SK-N-DZ (cell line): Measurements from ENCODE around the gene ASB2.

Experiments
- DNase-seq: peaks from one replicate; pipeline ENCODE4 v3.0.0-alpha.2; 2015; ENCODE audit warnings: low spot score

The ASB2 gene

DNA sequence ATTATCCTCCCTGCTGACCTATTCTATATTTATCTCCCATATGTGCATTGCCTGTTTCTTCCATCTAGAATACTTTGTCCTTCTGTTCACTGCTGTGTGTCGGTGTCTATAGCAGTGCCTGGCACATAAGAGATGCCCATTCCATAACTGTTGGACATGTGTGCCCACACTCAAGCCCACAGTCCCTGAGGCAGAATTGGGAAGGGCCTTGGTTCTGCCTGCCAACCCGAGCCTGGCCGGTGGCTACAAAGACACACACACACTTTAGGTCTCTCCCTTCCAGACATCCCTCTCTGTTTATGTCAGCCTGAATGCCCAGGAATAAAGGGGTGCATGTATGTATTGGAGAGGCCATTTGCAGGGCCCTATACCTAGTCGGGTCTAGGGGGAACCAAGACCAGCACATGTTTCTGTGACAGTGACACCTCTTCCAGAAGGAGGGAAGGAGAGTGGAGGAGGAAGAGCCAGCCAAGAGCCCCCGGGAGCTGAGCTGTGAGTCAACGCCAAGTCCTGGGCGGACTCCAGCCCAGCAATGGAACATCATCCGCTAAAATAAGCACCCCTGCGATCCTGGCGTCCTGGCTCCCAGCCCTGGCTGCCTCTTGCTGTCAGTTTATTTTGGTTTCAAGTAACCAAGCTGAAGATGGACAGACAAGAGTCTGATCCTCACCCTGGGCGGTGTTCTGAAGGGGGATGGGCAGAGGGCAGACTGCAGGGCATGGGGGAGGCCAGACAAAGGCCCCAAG, 4.3 kb upstream of the ASB2 start:
- DNase-seq: no peak

DNA sequence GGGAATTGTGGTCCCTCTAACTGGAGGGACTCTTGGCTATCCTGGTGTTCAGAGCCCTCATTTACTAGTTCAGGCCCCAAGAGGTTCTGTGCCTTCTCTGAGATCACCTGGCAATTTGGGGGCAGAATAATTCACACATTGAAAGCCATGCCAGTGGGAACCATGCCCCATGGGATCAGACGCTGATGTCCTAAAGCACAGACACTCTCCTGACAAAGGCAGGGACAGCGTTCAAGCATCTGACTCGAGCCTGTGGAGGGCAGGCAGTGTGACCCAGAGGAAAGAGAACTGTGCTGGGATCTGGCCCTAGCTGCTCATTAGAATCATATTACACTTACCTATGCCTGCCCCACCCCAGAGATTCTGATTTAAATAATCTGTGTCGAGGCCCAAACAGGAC, 2.4 kb upstream of the ASB2 start:
- no peak for DNase-seq

DNA sequence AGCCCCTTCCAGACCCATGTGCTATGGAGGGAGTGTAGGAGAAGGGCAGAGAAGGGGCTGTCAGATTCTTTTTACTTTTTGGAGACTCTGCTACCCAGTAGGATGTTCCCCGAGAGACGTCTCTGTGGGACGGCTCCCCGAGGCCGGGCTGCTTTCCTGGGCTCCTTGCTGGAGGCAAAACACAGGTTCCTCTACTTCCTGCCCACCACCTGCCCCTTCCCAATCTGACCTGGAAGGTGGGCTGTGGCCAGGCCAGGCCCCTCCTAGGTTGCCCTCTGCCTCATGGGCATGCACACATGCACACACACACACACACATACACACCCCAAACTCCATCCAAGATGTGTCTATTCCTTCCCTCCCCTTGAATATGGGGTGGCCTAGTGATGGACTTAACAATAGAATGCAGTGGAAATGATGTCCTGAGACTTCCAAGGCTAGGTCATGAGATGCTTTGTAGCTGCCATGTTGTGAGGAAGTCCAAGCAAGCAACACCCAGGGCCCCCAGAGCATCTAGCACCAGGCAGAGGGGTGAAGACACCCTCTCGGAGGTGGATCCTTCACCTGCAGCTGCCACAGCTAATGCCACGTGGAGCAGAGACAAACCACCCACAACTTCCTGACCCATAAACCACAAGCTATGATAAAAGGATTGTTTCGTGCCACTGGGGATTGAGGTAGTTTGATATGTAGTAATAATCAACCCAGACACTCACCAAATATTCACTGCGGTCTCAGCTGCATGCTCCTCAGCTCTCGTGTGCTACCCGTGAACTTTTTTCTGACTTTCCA, 1.6 kb upstream of the ASB2 start:
- DNase-seq: no peak

DNA sequence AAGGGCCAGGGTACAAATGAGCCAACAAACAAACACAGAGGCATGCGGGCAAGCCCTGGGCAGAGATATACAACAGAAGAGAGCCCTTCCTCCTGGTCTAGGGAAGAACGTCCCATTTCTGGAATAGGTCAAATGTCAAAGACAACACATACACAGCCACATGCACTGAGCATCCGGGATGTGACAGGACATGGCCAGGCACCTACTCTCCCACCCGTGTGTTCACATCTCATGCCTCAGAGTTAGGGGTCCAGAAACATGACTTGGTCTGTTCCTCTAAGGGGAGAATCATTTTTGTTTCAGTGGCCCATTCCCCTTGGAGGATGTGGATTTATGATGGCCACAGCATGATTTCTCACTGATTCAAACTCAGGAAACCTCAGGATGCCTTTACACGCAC, 801 bp upstream of the ASB2 start:
- no peak for DNase-seq

DNA sequence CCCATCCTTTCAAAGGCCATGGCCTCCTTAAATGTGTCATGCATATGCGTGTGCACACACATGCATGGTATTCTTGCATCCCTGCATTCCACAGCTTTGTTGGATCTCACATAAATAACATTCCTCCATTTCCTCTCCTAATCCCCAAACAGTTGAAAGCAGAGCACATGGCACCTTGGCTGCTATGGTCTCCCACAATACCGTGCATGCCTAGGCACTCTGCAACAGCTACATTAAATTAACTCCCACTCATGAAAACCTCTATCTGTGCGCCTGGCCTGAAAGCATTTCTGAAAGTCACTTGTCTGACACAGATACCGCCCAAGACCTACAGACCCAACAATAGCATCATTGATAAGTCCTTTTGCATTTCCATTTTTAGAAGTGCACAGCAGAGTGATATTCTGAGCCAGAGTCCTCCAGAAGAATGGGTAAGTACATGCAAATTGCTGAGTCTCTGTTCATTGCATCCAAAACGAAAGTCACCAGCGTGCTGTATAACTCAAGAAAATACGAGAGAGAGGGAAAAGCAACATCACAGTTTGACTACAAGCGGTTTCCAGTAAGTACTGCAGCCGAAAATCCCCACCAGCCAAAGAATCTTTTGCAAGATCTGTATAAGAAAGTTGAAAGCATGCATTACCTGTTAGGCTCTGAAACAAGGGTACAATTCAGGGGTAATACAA, 436 bp downstream of the ASB2 start:
- no peak for DNase-seq

DNA sequence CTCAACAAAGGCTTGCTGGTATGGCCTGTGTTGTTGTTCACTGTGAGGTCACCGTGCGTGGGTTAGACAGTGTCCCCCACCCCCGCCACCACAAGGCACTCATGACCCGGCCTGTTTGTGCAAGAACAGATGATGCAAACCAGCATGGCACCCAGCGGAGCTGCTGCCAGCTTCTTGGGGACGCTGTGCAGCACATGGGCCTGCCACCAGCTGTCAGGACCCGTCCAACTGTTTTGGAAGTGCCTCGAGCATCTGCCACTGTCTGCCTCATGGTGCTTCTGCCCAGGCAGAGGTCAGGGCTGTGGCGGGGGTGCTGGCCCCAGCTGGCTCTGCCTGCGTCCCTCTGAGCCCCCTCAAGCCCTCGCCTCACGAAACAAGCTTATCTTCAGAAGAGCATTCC, 1.5 kb downstream of the ASB2 start:
- no peak for DNase-seq

DNA sequence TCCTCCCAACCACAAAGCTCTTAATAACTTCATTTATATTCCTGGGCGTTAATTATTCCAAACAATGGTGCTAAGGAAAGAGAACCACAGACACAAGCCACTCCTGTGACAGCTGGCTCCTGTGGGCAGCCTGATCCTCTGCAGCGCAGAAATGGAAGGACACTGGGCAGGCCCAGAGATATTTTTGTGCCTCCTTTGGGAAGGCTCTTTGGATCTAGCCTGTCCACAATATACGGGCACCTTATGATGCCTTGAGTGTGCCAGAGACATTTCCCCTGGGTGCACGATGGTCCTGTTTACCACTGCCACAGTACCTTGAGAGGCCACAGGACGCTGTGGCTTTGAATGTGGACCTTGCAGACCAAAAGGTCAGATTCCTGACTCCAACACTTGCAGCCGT, 2.1 kb downstream of the ASB2 start:
- no peak for DNase-seq

DNA sequence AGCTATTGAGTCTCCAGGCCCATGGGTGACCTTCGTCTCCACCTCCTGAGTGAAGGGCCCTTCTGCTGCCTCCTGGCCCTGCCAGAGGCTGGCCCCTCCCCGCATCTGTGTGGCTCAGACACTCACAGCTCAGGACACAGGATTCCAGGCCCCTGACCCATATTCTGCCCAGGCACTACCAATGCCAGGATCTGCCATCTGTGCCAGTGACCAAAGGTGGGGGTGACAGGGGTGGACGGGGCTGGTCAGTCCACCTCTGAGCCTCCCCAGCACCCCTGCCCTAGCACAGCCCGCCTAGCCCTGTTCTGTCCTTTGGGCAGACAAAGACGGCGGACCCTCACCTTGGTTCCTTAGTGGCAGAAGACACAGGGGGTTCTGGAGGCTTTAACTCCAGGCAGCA, 2.8 kb downstream of the ASB2 start:
- no peak for DNase-seq

DNA sequence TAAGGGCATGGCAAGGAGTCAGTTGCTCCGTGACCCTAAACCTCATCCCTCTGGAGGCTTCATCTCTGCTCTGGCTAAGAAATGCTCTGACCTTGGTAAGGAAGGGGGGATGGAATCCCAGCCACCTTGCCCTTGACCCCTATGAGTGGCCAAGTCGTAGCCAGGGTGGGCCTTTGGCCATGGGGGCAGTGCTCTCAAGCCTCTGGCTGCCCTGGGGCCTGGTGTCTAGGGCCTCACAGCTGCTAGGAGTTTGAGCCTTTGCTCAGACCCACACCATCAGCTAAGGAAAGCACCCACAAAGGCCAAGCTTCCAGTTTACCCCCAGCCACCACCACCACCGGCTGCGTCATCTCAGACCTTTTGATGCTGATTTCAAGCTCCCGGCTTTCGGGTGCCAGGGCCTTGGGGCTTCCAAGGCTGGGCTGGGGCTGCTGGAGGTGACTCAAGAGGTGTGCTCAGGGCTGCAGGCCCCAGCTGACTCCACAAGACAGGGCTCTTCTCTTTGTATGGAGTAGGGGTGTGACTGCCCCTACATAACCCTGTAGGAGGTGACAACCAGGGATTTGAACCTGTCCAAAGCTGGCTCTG, 3.7 kb downstream of the ASB2 start:
- DNase-seq: no peak

DNA sequence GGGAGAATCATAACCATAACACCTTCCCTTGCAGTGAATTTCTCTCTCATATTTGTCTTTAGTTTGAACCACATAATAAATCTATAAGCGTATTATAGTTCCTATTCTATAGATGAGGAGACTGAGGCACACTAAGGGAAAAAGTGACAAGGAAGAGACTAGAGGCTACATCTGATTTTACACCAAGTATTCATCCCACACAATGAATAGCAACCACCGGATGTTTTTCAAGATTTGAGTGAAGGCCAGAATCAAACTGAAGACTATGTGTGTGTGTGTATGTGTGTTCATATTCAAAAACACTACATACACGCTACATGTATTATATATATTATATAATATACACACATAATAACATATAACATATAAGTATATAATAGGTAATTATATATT, 4.7 kb downstream of the ASB2 start:
- no peak for DNase-seq

DNA sequence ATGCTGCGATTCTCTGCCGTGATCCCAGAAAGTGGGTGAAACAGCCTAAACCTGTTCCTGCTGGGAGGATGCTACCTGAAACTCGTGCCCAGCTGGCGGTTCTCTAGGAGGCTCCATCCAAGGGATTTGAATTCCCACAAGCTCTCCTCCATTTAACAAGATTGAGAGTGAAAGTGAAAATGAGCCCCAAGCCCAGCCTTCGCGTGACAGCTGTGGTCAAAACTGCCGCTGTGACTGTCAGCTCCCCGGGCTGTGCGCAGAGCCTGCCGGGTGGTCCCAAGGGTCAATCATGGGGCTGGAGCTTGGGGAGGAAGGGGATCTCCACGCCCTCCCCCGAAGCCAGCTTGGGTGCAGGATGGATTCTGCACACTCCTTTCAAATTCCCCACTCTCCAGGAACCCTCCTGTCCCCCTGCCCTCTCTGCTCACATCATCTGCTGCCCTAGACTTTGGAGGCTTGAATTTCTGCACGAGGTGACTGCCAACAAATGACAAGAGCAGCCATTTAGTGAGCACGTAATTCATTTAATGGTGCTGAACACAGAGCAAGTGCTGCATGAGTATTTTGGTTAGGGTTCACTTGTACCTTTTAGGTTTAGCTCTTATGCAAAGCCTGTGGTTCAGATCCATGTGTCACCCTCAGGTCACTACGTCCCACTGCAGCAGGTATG, 5.3 kb downstream of the ASB2 start:
- DNase-seq: no peak

DNA sequence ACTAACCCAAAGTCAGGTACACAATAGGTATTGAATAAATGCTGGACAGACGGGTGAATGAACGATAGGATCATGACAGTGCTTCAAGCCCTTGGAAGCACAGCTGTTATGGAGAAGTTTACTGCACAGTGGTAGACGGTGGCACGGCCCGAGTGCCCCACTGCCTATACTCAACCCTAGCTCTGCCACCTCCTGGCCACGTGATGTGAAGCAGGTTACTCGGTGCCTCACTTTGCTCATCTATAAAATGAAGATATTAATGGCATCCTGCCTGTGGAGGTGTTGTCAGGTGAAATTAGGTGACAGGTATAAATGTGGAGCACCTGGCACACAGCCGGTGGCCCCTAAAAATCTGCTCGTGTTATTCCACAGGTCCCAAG, 5.8 kb downstream of the ASB2 start:
- DNase-seq: no peak

DNA sequence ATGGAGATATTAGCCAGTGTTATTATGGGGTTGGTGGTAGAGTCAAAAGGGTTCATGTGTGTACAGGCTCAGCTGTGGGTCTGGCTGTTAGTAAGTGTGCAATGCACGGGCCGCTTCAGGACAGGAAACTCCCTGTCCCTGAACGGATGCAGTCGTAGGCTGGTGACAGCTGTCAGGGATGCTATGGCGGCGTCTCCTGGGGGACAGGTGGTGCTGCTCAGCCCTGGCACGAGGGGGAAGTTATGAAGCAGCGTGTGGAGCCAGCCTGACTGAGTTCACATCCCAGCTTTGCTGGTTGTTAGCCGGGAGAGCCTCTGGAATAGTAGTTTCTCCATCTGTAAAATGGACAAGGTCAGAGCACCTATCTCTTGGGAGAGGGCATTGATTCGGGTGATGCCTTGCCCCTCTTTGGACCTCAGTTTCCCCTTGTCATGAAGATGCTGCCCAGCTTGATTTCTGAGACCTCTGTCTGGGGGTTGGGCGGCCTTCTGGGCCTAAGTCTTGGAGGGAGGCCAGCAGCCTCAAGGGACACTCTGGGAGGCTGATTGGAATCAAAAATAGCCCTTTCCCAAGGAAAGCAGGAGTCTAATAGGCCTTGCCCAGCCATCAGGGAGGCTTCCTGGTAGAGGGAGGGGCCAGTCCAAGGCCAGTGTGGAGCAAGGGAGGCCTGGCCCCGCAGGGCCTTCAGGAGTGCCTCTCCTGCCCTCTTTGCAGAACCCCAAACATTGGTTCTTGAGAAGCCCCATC, 7.1 kb downstream of the ASB2 start:
- no peak for DNase-seq

DNA sequence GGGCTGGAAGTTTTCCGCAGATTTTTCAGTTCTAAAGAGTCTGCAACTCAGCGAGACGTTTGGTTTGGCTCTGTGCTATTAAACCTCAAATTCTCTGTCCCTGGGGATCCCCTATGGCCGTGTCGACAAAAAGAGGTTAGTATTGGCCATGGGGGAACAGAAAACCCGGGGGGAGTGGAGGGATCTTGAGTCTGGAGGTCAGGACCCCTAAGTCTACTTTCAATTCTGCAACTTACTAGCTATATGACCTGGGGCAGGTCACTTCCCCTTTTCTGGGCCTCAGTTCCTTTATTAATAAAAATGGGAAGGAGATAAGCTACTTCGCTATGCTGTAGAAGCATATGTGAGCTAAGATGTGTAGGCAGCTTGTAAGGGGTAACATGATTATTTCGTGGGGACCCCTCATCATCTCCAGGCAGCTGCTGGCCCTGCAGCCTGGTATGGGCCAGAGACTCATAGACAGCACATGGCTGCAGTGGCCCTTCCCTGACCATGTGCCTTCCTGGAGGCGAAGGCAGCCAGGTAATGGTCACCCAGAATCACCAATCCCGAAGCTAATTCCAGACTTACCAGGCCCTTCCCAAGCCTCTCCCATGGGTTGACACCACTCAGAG, 8.6 kb downstream of the ASB2 start:
- no peak for DNase-seq

DNA sequence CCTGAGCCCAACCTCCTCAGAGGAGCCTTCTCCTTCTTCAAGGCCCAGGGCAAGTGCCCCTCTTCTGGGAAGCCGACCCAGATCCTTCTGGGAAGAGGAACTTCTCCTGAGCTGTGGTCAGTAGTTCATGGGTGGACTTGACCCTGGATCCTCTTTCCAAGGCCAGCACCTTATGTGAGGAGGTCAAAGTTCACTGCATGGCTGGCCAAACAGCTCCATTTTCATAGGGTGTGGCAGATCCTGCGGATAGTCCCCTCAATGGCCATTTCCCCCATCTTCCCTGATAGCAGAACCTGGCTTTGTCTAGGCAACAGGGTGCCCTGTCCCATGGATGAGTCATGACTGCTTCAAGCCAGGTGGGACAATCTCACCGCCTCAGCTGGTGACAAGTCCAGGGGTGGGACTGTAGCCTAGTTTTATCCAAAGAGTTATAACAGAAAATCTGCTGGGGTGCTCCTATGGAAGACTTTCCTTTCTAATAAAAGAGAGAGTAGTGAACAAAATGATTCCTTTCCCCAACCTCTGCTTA, 10.4 kb downstream of the ASB2 start:
- no peak for DNase-seq

DNA sequence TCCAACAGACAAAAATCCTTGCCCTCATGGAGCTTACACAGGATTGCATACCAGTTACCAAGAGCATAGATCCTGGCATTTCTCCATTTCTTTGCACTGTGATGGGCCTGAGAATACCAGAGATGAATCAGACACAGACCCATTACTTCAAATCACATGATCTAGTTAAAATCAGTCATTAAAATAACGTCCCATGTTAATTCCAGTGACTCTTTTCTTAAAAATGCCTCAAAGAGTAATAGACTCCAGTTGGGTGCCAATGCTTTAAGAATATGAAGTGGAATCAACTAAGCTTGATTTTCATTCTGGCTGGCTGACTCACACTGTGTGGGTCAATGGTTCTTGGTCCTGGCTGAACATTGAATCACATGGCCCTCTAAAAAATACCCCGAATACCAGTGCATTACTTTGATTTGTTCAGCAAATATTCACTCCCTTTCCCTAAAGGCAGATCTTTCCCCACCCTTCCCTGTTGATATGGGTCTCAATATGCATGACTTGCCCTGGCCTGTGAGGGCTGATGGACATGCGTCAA, 11.0 kb downstream of the ASB2 start:
- DNase-seq: no peak

DNA sequence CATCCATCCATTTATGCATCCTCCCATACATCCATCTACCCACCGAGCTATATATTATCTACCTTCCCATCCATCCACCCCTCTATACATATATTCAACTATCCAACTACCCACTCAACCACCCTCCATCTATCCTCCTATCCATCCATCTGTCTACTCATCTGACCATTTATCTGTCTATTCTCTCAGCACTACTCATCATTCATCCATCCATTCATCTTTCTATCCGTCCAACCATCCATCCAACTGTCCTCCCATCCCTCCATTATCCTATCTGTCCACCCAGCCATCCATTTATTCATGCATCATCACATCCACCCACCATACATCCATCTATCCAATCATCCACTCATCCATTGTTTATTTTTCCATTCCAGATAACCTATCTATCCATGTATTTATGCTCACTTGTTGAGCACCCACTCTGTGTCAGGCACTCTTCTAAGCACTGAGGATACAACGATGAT, 11.5 kb downstream of the ASB2 start:
- no peak for DNase-seq

DNA sequence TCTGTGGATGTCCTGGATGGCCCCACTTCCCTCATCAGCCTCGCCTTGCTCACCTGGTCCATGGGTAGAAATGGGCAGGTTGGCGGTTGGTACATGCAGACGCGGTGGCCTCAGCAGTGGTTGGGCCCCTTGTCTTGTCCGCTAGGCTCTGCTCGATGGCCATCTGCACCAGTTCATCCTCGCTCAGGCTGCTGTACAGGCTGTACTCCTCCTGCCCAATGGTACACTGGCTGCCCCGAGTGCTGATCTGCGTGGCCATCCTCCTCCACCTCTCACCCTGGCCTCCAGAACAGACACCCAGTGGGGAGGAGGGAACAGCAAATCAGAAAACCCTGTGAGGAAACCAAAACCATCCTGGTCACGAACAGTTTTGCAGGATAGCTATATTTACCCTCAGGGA, 12.1 kb downstream of the ASB2 start:
- no peak for DNase-seq

DNA sequence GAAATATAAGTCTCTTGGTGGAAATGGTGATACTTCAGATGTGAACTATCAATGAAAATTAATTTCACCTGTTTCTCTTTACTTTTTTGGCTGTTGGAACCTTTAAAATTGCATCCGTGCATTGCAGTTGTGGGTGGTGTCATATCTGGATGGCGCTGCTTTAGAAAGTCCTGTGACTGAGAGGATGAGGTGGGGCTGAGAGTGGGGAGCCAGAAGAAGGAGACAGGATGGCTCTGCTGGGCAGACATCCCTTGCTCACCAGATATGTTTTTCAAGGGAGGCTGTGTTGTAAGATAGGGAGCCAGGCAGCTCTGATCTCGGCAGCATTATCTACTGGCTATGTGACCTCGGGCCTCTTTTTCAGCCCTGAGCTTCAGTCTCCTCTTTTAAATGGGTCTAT, 12.7 kb downstream of the ASB2 start:
- DNase-seq: no peak
